CD4-positive, alpha-beta memory T cell (primary cell): ENCODE results near the gene COL21A1. TPM values are rescaled to one million over a fixed set of nuclear protein-coding genes. Genes with fewer than 3 reads are reported as not detected.

ENCODE experiments used
- CTCF ChIA-PET: fragments of 350-600 bp; sonication (Branson Sonifier 250); formaldehyde crosslinking; loops from one replicate; lab custom pipeline; 2021; ENCODE audit warnings: inconsistent platforms; ENCODE audit not compliant: partially characterized antibody; lab: Charles Lee
- POLR2A ChIA-PET: fragments of 350-600 bp; sonication (Branson Sonifier 250); formaldehyde crosslinking; loops from one replicate; lab custom pipeline; 2021; ENCODE audit not compliant: partially characterized antibody; lab: Charles Lee
- DNase-seq, 5 donors: peaks; one replicate each; pipeline versions ENCODE4 v3.0.0 to v3.0.0-alpha.2; 2020 to 2022; ENCODE audit warnings: mixed read lengths in 1 of 5
- H3K27ac ChIP-seq: one replicate; pipeline ENCODE4 v1.7.0; 2013; ENCODE audit warnings: low read depth, low read length
- H3K27me3 ChIP-seq: 2 replicates; pipeline ENCODE4 v1.7.0; 2013; ENCODE audit warnings: mild to moderate bottlenecking, low read length, moderate library complexity; ENCODE audit not compliant: insufficient read depth
- H3K36me3 ChIP-seq: 2 replicates; pipeline ENCODE4 v1.7.0; 2013; ENCODE audit warnings: mild to moderate bottlenecking, low read length, moderate library complexity; ENCODE audit not compliant: insufficient read depth
- H3K4me1 ChIP-seq: 2 replicates; pipeline ENCODE4 v1.7.0; 2013; ENCODE audit warnings: mild to moderate bottlenecking, low read length, moderate library complexity; ENCODE audit not compliant: insufficient read depth
- H3K4me3 ChIP-seq, 2 donors: one replicate each; pipeline ENCODE4 v1.7.0; 2013; ENCODE audit warnings: low read length in 2 of 2, mild to moderate bottlenecking in 1 of 2
- H3K9me3 ChIP-seq, 2 donors: one replicate each; pipeline ENCODE4 v1.7.0; 2013; ENCODE audit warnings: low read length in 2 of 2, control low read depth in 1 of 2; ENCODE audit not compliant: control insufficient read depth in 1 of 2
- H3K27ac Mint-ChIP-seq, 7 donors: one replicate each; pipeline ENCODE4 v1.8.0; 2020 to 2021; ENCODE audit warnings: mixed read lengths in 7 of 7, mild to moderate bottlenecking in 6 of 7, inconsistent platforms in 3 of 7, moderate library complexity in 3 of 7
- H3K27me3 Mint-ChIP-seq, 2 donors: one replicate each; pipeline ENCODE4 v1.8.0; 2020 to 2021; ENCODE audit warnings: mixed read lengths in 2 of 2
- H3K36me3 Mint-ChIP-seq, 2 donors: one replicate each; pipeline ENCODE4 v1.8.0; 2020 to 2021; ENCODE audit warnings: mixed read lengths in 2 of 2, inconsistent platforms in 1 of 2, mild to moderate bottlenecking in 1 of 2
- H3K4me1 Mint-ChIP-seq, 4 donors: one replicate each; pipeline ENCODE4 v1.8.0; 2020 to 2021; ENCODE audit warnings: mixed read lengths in 4 of 4, mild to moderate bottlenecking in 1 of 4
- H3K4me3 Mint-ChIP-seq, 8 donors: one replicate each; pipeline ENCODE4 v1.8.0; 2020 to 2021; ENCODE audit warnings: mixed read lengths in 8 of 8, mild to moderate bottlenecking in 7 of 8, moderate library complexity in 6 of 8, inconsistent platforms in 3 of 8
- H3K9me3 Mint-ChIP-seq, 8 donors: one replicate each; pipeline ENCODE4 v1.8.0; 2020 to 2021; ENCODE audit warnings: mixed read lengths in 8 of 8, mild to moderate bottlenecking in 5 of 8, inconsistent platforms in 3 of 8, moderate library complexity in 1 of 8
- intact Hi-C: fragments of 100-400 bp; cut with micrococcal nuclease; formaldehyde crosslinking; loops from one replicate; pipeline ENCODE4 v1.15.1; 2023
- polyA plus RNA-seq, 2 donors: library from polyadenylated mRNA; unstranded; fragments of 300-500 nt; fragmentation: Illumina TruSeq; gene quantifications; one replicate each; pipeline ENCODE4 v1.2.3, GENCODE V29; 2021
- total RNA-seq, 2 experiments: library from RNA; stranded (reverse); gene quantifications; one replicate each; pipeline ENCODE4 v1.2.3, GENCODE V29; 2021

COL21A1 gene
- total and polyA plus RNA-seq, 4 experiments from 2014 or later: not detected

- Histone ChIP-seq H3K4me1 (no peaks in the 10 kb centered on the region), H3K27ac (no peak overlapping the region), H3K4me3 (no peak overlapping the region), H3K9me3 (no peaks in the 10 kb centered on the region), H3K27me3 (no peaks in the 10 kb centered on the region), H3K36me3 (no peaks in the 10 kb centered on the region)
- CTCF ChIA-PET: no interaction called here
- Mint-ChIP-seq H3K9me3 (peaks cover 0 to 15% (median 5%) of the 10 kb centered on the region in 8 donors), H3K27me3 (no peaks in the 10 kb centered on the region), H3K36me3 (no peaks in the 10 kb centered on the region), H3K4me3 (no peak overlapping the region), H3K4me1 (no peaks in the 10 kb centered on the region), H3K27ac (no peak overlapping the region)
- POLR2A ChIA-PET: no interaction called here
- intact Hi-C loops: no loop called here
- no peak for DNase-seq
These were observed 206.5 kb downstream of the COL21A1 start for GRCh38 chr6:56040889-56041301.

GRCh38 chr6:56040223-56040622 lies 207.2 kb downstream of the COL21A1 start:
- CTCF ChIA-PET: no interaction called here
- Mint-ChIP-seq H3K4me3 (no peak overlapping the region), H3K27ac (no peak overlapping the region), H3K9me3 (peaks cover 0 to 14% (median 5%) of the 10 kb centered on the region in 8 donors), H3K36me3 (no peaks in the 10 kb centered on the region), H3K27me3 (no peaks in the 10 kb centered on the region), H3K4me1 (no peaks in the 10 kb centered on the region)
- Histone ChIP-seq H3K27ac (no peak overlapping the region), H3K4me3 (no peak overlapping the region), H3K4me1 (no peaks in the 10 kb centered on the region), H3K36me3 (no peaks in the 10 kb centered on the region), H3K9me3 (no peaks in the 10 kb centered on the region), H3K27me3 (no peaks in the 10 kb centered on the region)
- POLR2A ChIA-PET: no interaction called here
- DNase-seq: no peak
- intact Hi-C loops: no loop called here

GRCh38 chr6:56038764-56039163 lies 208.6 kb downstream of the COL21A1 start:
- no peaks in the 10 kb centered on the region for H3K36me3 ChIP-seq
- H3K4me3 ChIP-seq: no peak overlapping the region
- intact Hi-C loops: no loop called here
- no peaks in the 10 kb centered on the region for H3K4me1 ChIP-seq
- no peaks in the 10 kb centered on the region for H3K9me3 ChIP-seq
- POLR2A ChIA-PET: no interaction called here
- DNase-seq: no peak
- H3K27me3 ChIP-seq: no peaks in the 10 kb centered on the region
- Mint-ChIP-seq H3K9me3 (peaks cover 0 to 11% (median 4%) of the 10 kb centered on the region in 8 donors), H3K4me1 (no peaks in the 10 kb centered on the region), H3K36me3 (no peaks in the 10 kb centered on the region), H3K27me3 (no peaks in the 10 kb centered on the region), H3K27ac (no peak overlapping the region), H3K4me3 (no peak overlapping the region)
- H3K27ac ChIP-seq: no peak overlapping the region
- CTCF ChIA-PET: no interaction called here

- no peaks in the 10 kb centered on the region for H3K27me3 Mint-ChIP-seq
- H3K36me3 ChIP-seq: no peaks in the 10 kb centered on the region
- no peaks in the 10 kb centered on the region for H3K4me1 ChIP-seq
- no peaks in the 10 kb centered on the region for H3K4me1 Mint-ChIP-seq
- no peak for DNase-seq
- no peaks in the 10 kb centered on the region for H3K27me3 ChIP-seq
- H3K27ac ChIP-seq: no peak overlapping the region
- ChIA-PET CTCF (no interaction called here), POLR2A (no interaction called here)
- intact Hi-C loops: no loop called here
- H3K9me3 ChIP-seq: no peaks in the 10 kb centered on the region
- H3K4me3 Mint-ChIP-seq: no peak overlapping the region
- H3K36me3 Mint-ChIP-seq: no peaks in the 10 kb centered on the region
- H3K27ac Mint-ChIP-seq: no peak overlapping the region
- no peak overlapping the region for H3K4me3 ChIP-seq
- peaks cover 0 to 12% (median 5%) of the 10 kb centered on the region in 8 donors for H3K9me3 Mint-ChIP-seq
These were observed 209.8 kb downstream of the COL21A1 start for GRCh38 chr6:56037601-56038000.

GRCh38 chr6:56036916-56037600 lies 210.3 kb downstream of the COL21A1 start:
- Mint-ChIP-seq H3K27me3 (no peaks in the 10 kb centered on the region), H3K4me1 (no peaks in the 10 kb centered on the region), H3K36me3 (no peaks in the 10 kb centered on the region), H3K27ac (no peak overlapping the region), H3K4me3 (no peak overlapping the region), H3K9me3 (peaks cover 0 to 12% (median 5%) of the 10 kb centered on the region in 8 donors)
- ChIA-PET CTCF (no interaction called here), POLR2A (no interaction called here)
- Histone ChIP-seq H3K36me3 (no peaks in the 10 kb centered on the region), H3K27ac (no peak overlapping the region), H3K4me3 (no peak overlapping the region), H3K27me3 (no peaks in the 10 kb centered on the region), H3K4me1 (no peaks in the 10 kb centered on the region), H3K9me3 (no peaks in the 10 kb centered on the region)
- no peak for DNase-seq
- intact Hi-C loops: no loop called here

- H3K36me3 Mint-ChIP-seq: no peaks in the 10 kb centered on the region
- Histone ChIP-seq H3K9me3 (no peaks in the 10 kb centered on the region), H3K27me3 (no peaks in the 10 kb centered on the region), H3K27ac (no peak overlapping the region), H3K4me1 (no peaks in the 10 kb centered on the region), H3K36me3 (no peaks in the 10 kb centered on the region), H3K4me3 (no peak overlapping the region)
- H3K27me3 Mint-ChIP-seq: no peaks in the 10 kb centered on the region
- H3K4me3 Mint-ChIP-seq: no peak overlapping the region
- H3K27ac Mint-ChIP-seq: no peak overlapping the region
- H3K4me1 Mint-ChIP-seq: no peaks in the 10 kb centered on the region
- intact Hi-C loops: no loop called here
- ChIA-PET CTCF (no interaction called here), POLR2A (no interaction called here)
- peaks cover 0 to 13% (median 5%) of the 10 kb centered on the region in 8 donors for H3K9me3 Mint-ChIP-seq
- no peak for DNase-seq
These were observed 214.0 kb downstream of the COL21A1 start for GRCh38 chr6:56033401-56033800.

- peaks cover 0 to 10% (median 4%) of the 10 kb centered on the region in 8 donors for H3K9me3 Mint-ChIP-seq
- ChIA-PET POLR2A (no interaction called here), CTCF (no interaction called here)
- H3K4me1 ChIP-seq: no peaks in the 10 kb centered on the region
- H3K36me3 Mint-ChIP-seq: no peaks in the 10 kb centered on the region
- H3K27ac ChIP-seq: no peak overlapping the region
- intact Hi-C loops: no loop called here
- no peak overlapping the region for H3K4me3 Mint-ChIP-seq
- no peaks in the 10 kb centered on the region for H3K27me3 Mint-ChIP-seq
- H3K27me3 ChIP-seq: no peaks in the 10 kb centered on the region
- H3K4me1 Mint-ChIP-seq: no peaks in the 10 kb centered on the region
- no peak overlapping the region for H3K4me3 ChIP-seq
- no peaks in the 10 kb centered on the region for H3K9me3 ChIP-seq
- H3K36me3 ChIP-seq: no peaks in the 10 kb centered on the region
- DNase-seq: no peak
- no peak overlapping the region for H3K27ac Mint-ChIP-seq
These were observed 214.6 kb downstream of the COL21A1 start for GRCh38 chr6:56032715-56033260.
